ENCODE results near the gene TMEM89.

Gene TMEM89

DNA sequence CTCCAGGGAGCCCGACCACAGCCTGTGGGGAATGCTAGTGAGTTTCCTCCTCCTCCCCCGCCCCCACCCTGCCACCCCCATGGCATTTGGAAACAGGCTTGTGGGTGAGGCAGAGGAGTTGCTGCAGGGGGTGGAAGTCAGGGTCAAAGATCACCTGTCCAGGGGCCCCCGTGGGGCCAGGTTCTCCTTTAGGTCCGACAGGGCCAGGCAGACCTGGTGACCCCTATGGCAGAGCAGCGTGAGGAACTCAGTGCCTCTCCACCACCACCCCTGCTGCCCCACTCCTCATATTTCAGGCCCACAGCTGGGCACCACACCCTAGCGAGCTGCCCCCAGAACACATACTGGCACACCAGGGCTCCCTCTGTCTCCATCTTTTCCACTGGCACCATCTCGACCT, 49.1 kb downstream of the TMEM89 start:
- Histone ChIP-seq H3K9me3 (ENCODE audit: insufficient read depth, low read length) (no peaks in the 10 kb centered on the region), H3K27me3 (ENCODE audit: low read length) (no peaks in the 10 kb centered on the region), H3K9me2 (replicated peaks; ENCODE audit: insufficient read depth, low read length) (no peaks in the 10 kb centered on the region), H3K27ac (ENCODE audit: low read depth, low read length) (no peak overlapping the region), H4K20me1 (ENCODE audit: low read depth, low read length) (no peaks in the 10 kb centered on the region), H2AFZ (ENCODE audit: low read depth, low read length, severe bottlenecking) (no peak overlapping the region), H3K4me2 (ENCODE audit: low read depth, low read length, poor library complexity, severe bottlenecking) (no peak overlapping the region), H3K36me3 (ENCODE audit: low read length) (no peaks in the 10 kb centered on the region), H3K4me3 (ENCODE audit: insufficient read depth, low read length, poor library complexity, severe bottlenecking) (no peak overlapping the region), H3K9ac (ENCODE audit: low read length) (no peak overlapping the region), H3F3A (ENCODE audit: insufficient read depth) (no peaks in the 10 kb centered on the region), H3K79me2 (ENCODE audit: insufficient read depth, low read length) (no peaks in the 10 kb centered on the region)
- TF ChIP-seq CTCF (IDR thresholded peaks at IDR 0.05; ENCODE audit: insufficient read depth, low read length, poor library complexity, severe bottlenecking) (no peak), EZH2phosphoT487 (conservative IDR thresholded peaks at IDR 0.05; ENCODE audit: low read length) (no peak)

GRCh38 chr3:48571938-48572337, 49.6 kb downstream of the TMEM89 start:
- Histone ChIP-seq H2AFZ (ENCODE audit: low read depth, low read length, severe bottlenecking) (no peak overlapping the region), H3K27ac (ENCODE audit: low read depth, low read length) (no peak overlapping the region)

More at GRCh38 chr3:48571938-48572337, 49.6 kb downstream of the TMEM89 start:
- no peak overlapping the region for H3K9ac ChIP-seq (ENCODE audit: low read length)
- H3K36me3 ChIP-seq (ENCODE audit: low read length), result no peaks in the 10 kb centered on the region
- H3K27me3 ChIP-seq (ENCODE audit: low read length), result no peaks in the 10 kb centered on the region
- TF ChIP-seq EZH2phosphoT487 (conservative IDR thresholded peaks at IDR 0.05; ENCODE audit: low read length) (no peak), CTCF (IDR thresholded peaks at IDR 0.05; ENCODE audit: insufficient read depth, low read length, poor library complexity, severe bottlenecking) (no peak)
- no peak overlapping the region for H3K4me3 ChIP-seq (ENCODE audit: insufficient read depth, low read length, poor library complexity, severe bottlenecking)
- no peaks in the 10 kb centered on the region for H3K79me2 ChIP-seq (ENCODE audit: insufficient read depth, low read length)
- H4K20me1 ChIP-seq (ENCODE audit: low read depth, low read length), result no peaks in the 10 kb centered on the region
- no peaks in the 10 kb centered on the region for H3K9me3 ChIP-seq (ENCODE audit: insufficient read depth, low read length)
- H3F3A ChIP-seq (ENCODE audit: insufficient read depth), result no peaks in the 10 kb centered on the region
- no peaks in the 10 kb centered on the region for H3K9me2 ChIP-seq (replicated peaks; ENCODE audit: insufficient read depth, low read length)
- H3K4me2 ChIP-seq (ENCODE audit: low read depth, low read length, poor library complexity, severe bottlenecking), result no peak overlapping the region
